Activated CD8-positive, alpha-beta memory T cell treated with anti-CD3 and anti-CD28 coated beads, Interleukin-2, amount 50 U/mL, for 48 hours (primary cell): ENCODE measurements around the gene SENP5.
"Not testable (repeated sequence)": the region's sequence is repeated elsewhere in the genome, so short reads cannot be mapped to it uniquely, and the experiment has no call there.

ENCODE experiments used
- DNase-seq: peaks from one replicate; pipeline ENCODE4 v3.0.0-alpha.2; 2020

SENP5 gene

GRCh38 chr3:196867507-196868296 lies at the start of gene SENP5:
Gene SENP5 (plus strand): TSS chr3:196867920. CDS start chr3:196885182, 17,262 bp downstream.
- peak; percentile 95 for DNase-seq

GRCh38 chr3:196821806-196822355 lies 45.8 kb upstream of the SENP5 start:
- DNase-seq = no peak

- DNase-seq = not testable (repeated sequence)
These were observed 38.1 kb upstream of the SENP5 start for GRCh38 chr3:196829651-196830050.

- no peak for DNase-seq
These were observed 32.6 kb upstream of the SENP5 start for GRCh38 chr3:196835086-196835485.

GRCh38 chr3:196836626-196837025 lies 31.1 kb upstream of the SENP5 start:
- not testable (repeated sequence) for DNase-seq

- DNase-seq = peak; percentile 75
These were observed 29.8 kb upstream of the SENP5 start for GRCh38 chr3:196837819-196838420.

GRCh38 chr3:196839351-196839750 lies 28.4 kb upstream of the SENP5 start:
- DNase-seq = not testable (repeated sequence)

- no peak for DNase-seq
These were observed 24.9 kb upstream of the SENP5 start for GRCh38 chr3:196842567-196843434.

GRCh38 chr3:196843435-196844110 lies 24.1 kb upstream of the SENP5 start:
- no peak for DNase-seq

- not testable (repeated sequence) for DNase-seq
These were observed 23.2 kb upstream of the SENP5 start for GRCh38 chr3:196844235-196845219.

- not testable (repeated sequence) for DNase-seq
These were observed 19.3 kb upstream of the SENP5 start for GRCh38 chr3:196848375-196848774.

- no peak for DNase-seq
These were observed 18.5 kb upstream of the SENP5 start for GRCh38 chr3:196849180-196849741.

- DNase-seq = not testable (repeated sequence)
These were observed 4.7 kb upstream of the SENP5 start for GRCh38 chr3:196863000-196863399.

GRCh38 chr3:196867155-196867506 lies 589 bp upstream of the SENP5 start:
- DNase-seq = no peak

GRCh38 chr3:196868297-196868661 lies 559 bp downstream of the SENP5 start:
- DNase-seq = peak; percentile 55

GRCh38 chr3:196872316-196872715 lies 4.6 kb downstream of the SENP5 start:
- DNase-seq = no peak

GRCh38 chr3:196874511-196875094 lies 6.9 kb downstream of the SENP5 start:
- DNase-seq = not testable (repeated sequence)

- DNase-seq = no peak
These were observed 7.5 kb downstream of the SENP5 start for GRCh38 chr3:196875258-196875657.

GRCh38 chr3:196883361-196883760 lies 15.6 kb downstream of the SENP5 start:
- DNase-seq = no peak

- no peak for DNase-seq
These were observed 18.4 kb downstream of the SENP5 start for GRCh38 chr3:196886144-196886543.
